KBM-7 (cell line): ENCODE measurements around the gene ARHGAP23.
"Not testable (repeated sequence)": the region's sequence is repeated elsewhere in the genome, so short reads cannot be mapped to it uniquely, and the experiment has no call there.

ENCODE experiments used
- DNase-seq: peaks from one replicate; pipeline ENCODE4 v3.0.0-alpha.2; 2015
- in situ Hi-C: fragments of 300-500 bp; cut with MboI; formaldehyde crosslinking; loops from 2 replicates; pipeline ENCODE4 v1.14.3; 2020; ENCODE audit warnings: low sequenced_read_pairs, low pct_unique_long_range_greater_than_20kb, mixed read lengths

ARHGAP23 gene

GRCh38 chr17:38474666-38475065, 46.4 kb downstream of the ARHGAP23 start:
- in situ Hi-C loops = not testable (repeated sequence)
- peak; percentile 49 for DNase-seq

- DNase-seq = no peak
- in situ Hi-C loops = no loop called here
Measured at GRCh38 chr17:38476549-38476948, 48.3 kb downstream of the ARHGAP23 start.

GRCh38 chr17:38477417-38477816, 49.2 kb downstream of the ARHGAP23 start:
- DNase-seq, in situ Hi-C loops: not testable (repeated sequence)

GRCh38 chr17:38477951-38478350, 49.7 kb downstream of the ARHGAP23 start:
- in situ Hi-C loops, DNase-seq: not testable (repeated sequence)

- DNase-seq, in situ Hi-C loops: not testable (repeated sequence)
Measured at GRCh38 chr17:38478667-38479066, 50.4 kb downstream of the ARHGAP23 start.

GRCh38 chr17:38482039-38482699, 53.9 kb downstream of the ARHGAP23 start:
- in situ Hi-C loops, DNase-seq: not testable (repeated sequence)

- in situ Hi-C loops, DNase-seq: not testable (repeated sequence)
Measured at GRCh38 chr17:38482700-38483043, 54.4 kb downstream of the ARHGAP23 start.

- peak; percentile 79 for DNase-seq
- in situ Hi-C loops = not testable (repeated sequence)
Measured at GRCh38 chr17:38484242-38485145, 56.2 kb downstream of the ARHGAP23 start.

GRCh38 chr17:38485146-38485468, 56.8 kb downstream of the ARHGAP23 start:
- DNase-seq = no peak
- in situ Hi-C loops = no loop called here

GRCh38 chr17:38485681-38486298, 57.5 kb downstream of the ARHGAP23 start:
- DNase-seq, in situ Hi-C loops: not testable (repeated sequence)

GRCh38 chr17:38489774-38490173, 61.5 kb downstream of the ARHGAP23 start:
- not testable (repeated sequence) for DNase-seq

GRCh38 chr17:38491346-38492066, 63.2 kb downstream of the ARHGAP23 start:
- in situ Hi-C loops, DNase-seq: not testable (repeated sequence)

More at GRCh38 chr17:38489774-38490173, 61.5 kb downstream of the ARHGAP23 start:
- in situ Hi-C loops = not testable (repeated sequence)

- in situ Hi-C loops = not testable (repeated sequence)
- peak; percentile 83 for DNase-seq
Measured at GRCh38 chr17:38492067-38493040, 64.1 kb downstream of the ARHGAP23 start.

- in situ Hi-C loops, DNase-seq: not testable (repeated sequence)
Measured at GRCh38 chr17:38494152-38494551, 65.9 kb downstream of the ARHGAP23 start.

GRCh38 chr17:38497656-38498055, 69.4 kb downstream of the ARHGAP23 start:
- DNase-seq, in situ Hi-C loops: not testable (repeated sequence)

- DNase-seq = no peak
- in situ Hi-C loops = no loop called here
Measured at GRCh38 chr17:38498353-38498752, 70.1 kb downstream of the ARHGAP23 start.

- in situ Hi-C loops = not testable (repeated sequence)
Measured at GRCh38 chr17:38499230-38499629, 71.0 kb downstream of the ARHGAP23 start.

GRCh38 chr17:38501718-38502117, 73.5 kb downstream of the ARHGAP23 start:
- in situ Hi-C loops, DNase-seq: not testable (repeated sequence)

More at GRCh38 chr17:38499230-38499629, 71.0 kb downstream of the ARHGAP23 start:
- DNase-seq = not testable (repeated sequence)
